Activated CD8-positive, alpha-beta memory T cell treated with anti-CD3 and anti-CD28 coated beads, Interleukin-2, amount 10 ng/mL, durations not matched to agents 7 days and 5 days (primary cell): Measurements from ENCODE around the gene NPTXR. TPM values are rescaled to one million over a fixed set of nuclear protein-coding genes. Genes with fewer than 3 reads are reported as not detected.

Source experiments
- ATAC-seq: fragments of 150-1000 bp; cut with Tn5 transposase; one replicate; pipeline ENCODE4 v1.10.0; 2021; ENCODE audit warnings: moderate library complexity
- CTCF ChIA-PET: fragments of 350-600 bp; sonication (Branson Sonifier 250); formaldehyde crosslinking; loops from one replicate; lab custom pipeline; 2021; ENCODE audit warnings: antibody characterized with exemption; lab: Charles Lee
- DNase-seq: peaks from one replicate; pipeline ENCODE4 v3.0.0-alpha.2; 2020
- H3K27ac Mint-ChIP-seq: one replicate; pipeline ENCODE4 v1.8.0; 2021; ENCODE audit warnings: mild to moderate bottlenecking, mixed read lengths
- H3K27me3 Mint-ChIP-seq: one replicate; pipeline ENCODE4 v1.8.0; 2021; ENCODE audit warnings: mixed read lengths
- H3K36me3 Mint-ChIP-seq: one replicate; pipeline ENCODE4 v1.8.0; 2021; ENCODE audit warnings: mild to moderate bottlenecking, mixed read lengths
- H3K4me1 Mint-ChIP-seq: one replicate; pipeline ENCODE4 v1.8.0; 2021; ENCODE audit warnings: mixed read lengths
- H3K4me3 Mint-ChIP-seq: one replicate; pipeline ENCODE4 v1.8.0; 2021; ENCODE audit warnings: mild to moderate bottlenecking, moderate library complexity, mixed read lengths
- H3K9me3 Mint-ChIP-seq: one replicate; pipeline ENCODE4 v1.8.0; 2022; ENCODE audit warnings: low read depth, mixed read lengths
- total RNA-seq, 2 experiments: library from RNA; stranded (reverse); gene quantifications; one replicate each; pipeline ENCODE4 v1.2.3, GENCODE V29; 2021

The NPTXR gene
- total RNA-seq, 2 experiments from 2014 or later: 0.96 to 2.4 TPM

GRCh38 chr22:38830845-38831108 is 13.1 kb downstream of the NPTXR start:
- ATAC-seq (no peak), DNase-seq (no peak)
- no peaks in the 10 kb centered on the region for H3K36me3 Mint-ChIP-seq
- no peaks in the 10 kb centered on the region for H3K9me3 Mint-ChIP-seq
- H3K4me1 Mint-ChIP-seq: no peaks in the 10 kb centered on the region
- H3K27ac Mint-ChIP-seq: no peak overlapping the region
- H3K27me3 Mint-ChIP-seq: no peaks in the 10 kb centered on the region
- H3K4me3 Mint-ChIP-seq: no peak overlapping the region
- CTCF ChIA-PET: no interaction called here

GRCh38 chr22:38830026-38830844 is 13.6 kb downstream of the NPTXR start:
- Mint-ChIP-seq H3K9me3 (no peaks in the 10 kb centered on the region), H3K27ac (no peak overlapping the region), H3K4me1 (no peaks in the 10 kb centered on the region), H3K27me3 (no peaks in the 10 kb centered on the region), H3K4me3 (no peak overlapping the region), H3K36me3 (no peaks in the 10 kb centered on the region)
- no peak for ATAC-seq
- CTCF ChIA-PET: no interaction called here
- DNase-seq: no peak

GRCh38 chr22:38829485-38829884 is 14.3 kb downstream of the NPTXR start:
- H3K4me3 Mint-ChIP-seq: no peak overlapping the region
- ATAC-seq (no peak), DNase-seq (no peak)
- H3K27ac Mint-ChIP-seq: no peak overlapping the region
- no peaks in the 10 kb centered on the region for H3K27me3 Mint-ChIP-seq
- no peaks in the 10 kb centered on the region for H3K36me3 Mint-ChIP-seq
- no peaks in the 10 kb centered on the region for H3K9me3 Mint-ChIP-seq
- CTCF ChIA-PET: no interaction called here
- no peaks in the 10 kb centered on the region for H3K4me1 Mint-ChIP-seq

GRCh38 chr22:38828616-38829205 is 15.1 kb downstream of the NPTXR start:
- CTCF ChIA-PET: interaction anchor here (1.3 kb wide), 1 partner anchor 59 kb away, joined by 3 read pairs; no protein-coding TSS in a partner anchor
- Mint-ChIP-seq H3K27me3 (no peaks in the 10 kb centered on the region), H3K36me3 (no peaks in the 10 kb centered on the region), H3K9me3 (no peaks in the 10 kb centered on the region), H3K4me1 (no peaks in the 10 kb centered on the region), H3K4me3 (no peak overlapping the region), H3K27ac (no peak overlapping the region)
- ATAC-seq: no peak
- DNase-seq: no peak

GRCh38 chr22:38828191-38828590 is 15.6 kb downstream of the NPTXR start:
- ATAC-seq (no peak), DNase-seq (no peak)
- Mint-ChIP-seq H3K4me1 (no peaks in the 10 kb centered on the region), H3K36me3 (no peaks in the 10 kb centered on the region), H3K27me3 (no peaks in the 10 kb centered on the region), H3K9me3 (no peaks in the 10 kb centered on the region), H3K4me3 (no peak overlapping the region), H3K27ac (no peak overlapping the region)
- CTCF ChIA-PET: interaction anchor here (1.3 kb wide), 1 partner anchor 59 kb away, joined by 3 read pairs; no protein-coding TSS in a partner anchor

- Mint-ChIP-seq H3K4me1 (no peaks in the 10 kb centered on the region), H3K4me3 (no peak overlapping the region), H3K9me3 (no peaks in the 10 kb centered on the region), H3K27me3 (no peaks in the 10 kb centered on the region), H3K36me3 (no peaks in the 10 kb centered on the region), H3K27ac (no peak overlapping the region)
- ATAC-seq: no peak
- DNase-seq: no peak
- CTCF ChIA-PET: interaction anchor here (1.3 kb wide), 1 partner anchor 58 kb away, joined by 3 read pairs; no protein-coding TSS in a partner anchor
Measured at GRCh38 chr22:38827510-38827909, 16.3 kb downstream of the NPTXR start.

GRCh38 chr22:38826801-38827200 is 17.0 kb downstream of the NPTXR start:
- Mint-ChIP-seq H3K27me3 (no peaks in the 10 kb centered on the region), H3K4me1 (no peaks in the 10 kb centered on the region), H3K36me3 (no peaks in the 10 kb centered on the region), H3K4me3 (no peak overlapping the region), H3K9me3 (no peaks in the 10 kb centered on the region), H3K27ac (no peak overlapping the region)
- ATAC-seq (no peak), DNase-seq (no peak)
- CTCF ChIA-PET: no interaction called here

- ATAC-seq (no peak), DNase-seq (no peak)
- H3K9me3 Mint-ChIP-seq: no peaks in the 10 kb centered on the region
- H3K27me3 Mint-ChIP-seq: no peaks in the 10 kb centered on the region
- H3K4me3 Mint-ChIP-seq: no peak overlapping the region
- no peaks in the 10 kb centered on the region for H3K36me3 Mint-ChIP-seq
- H3K4me1 Mint-ChIP-seq: no peaks in the 10 kb centered on the region
- CTCF ChIA-PET: no interaction called here
- H3K27ac Mint-ChIP-seq: no peak overlapping the region
Measured at GRCh38 chr22:38826386-38826785, 17.4 kb downstream of the NPTXR start.

- Mint-ChIP-seq H3K9me3 (no peaks in the 10 kb centered on the region), H3K36me3 (no peaks in the 10 kb centered on the region), H3K27ac (no peak overlapping the region), H3K27me3 (no peaks in the 10 kb centered on the region), H3K4me1 (no peaks in the 10 kb centered on the region), H3K4me3 (no peak overlapping the region)
- CTCF ChIA-PET: no interaction called here
- ATAC-seq (peak; percentile 87), DNase-seq (peak; percentile 71)
Measured at GRCh38 chr22:38824585-38824984, 19.2 kb downstream of the NPTXR start.

GRCh38 chr22:38823637-38824036 is 20.2 kb downstream of the NPTXR start:
- DNase-seq: no peak
- Mint-ChIP-seq H3K27ac (no peak overlapping the region), H3K4me3 (no peak overlapping the region), H3K4me1 (no peaks in the 10 kb centered on the region), H3K9me3 (no peaks in the 10 kb centered on the region), H3K27me3 (no peaks in the 10 kb centered on the region), H3K36me3 (no peaks in the 10 kb centered on the region)
- no peak for ATAC-seq
- CTCF ChIA-PET: interaction anchor here (0.6 kb wide), 1 partner anchor 19 kb away, joined by 4 read pairs; no protein-coding TSS in a partner anchor

- DNase-seq: no peak
- Mint-ChIP-seq H3K9me3 (no peaks in the 10 kb centered on the region), H3K4me1 (no peaks in the 10 kb centered on the region), H3K27me3 (no peaks in the 10 kb centered on the region), H3K4me3 (no peak overlapping the region), H3K27ac (no peak overlapping the region), H3K36me3 (no peaks in the 10 kb centered on the region)
- ATAC-seq: no peak
- CTCF ChIA-PET: no interaction called here
Measured at GRCh38 chr22:38823076-38823475, 20.8 kb downstream of the NPTXR start.

GRCh38 chr22:38820020-38820419 is 23.8 kb downstream of the NPTXR start:
- Mint-ChIP-seq H3K27ac (no peak overlapping the region), H3K27me3 (no peaks in the 10 kb centered on the region), H3K36me3 (no peaks in the 10 kb centered on the region), H3K4me1 (no peaks in the 10 kb centered on the region), H3K9me3 (no peaks in the 10 kb centered on the region), H3K4me3 (no peak overlapping the region)
- ATAC-seq: no peak
- DNase-seq: no peak
- CTCF ChIA-PET: no interaction called here

- Mint-ChIP-seq H3K4me1 (no peaks in the 10 kb centered on the region), H3K27me3 (no peaks in the 10 kb centered on the region), H3K4me3 (no peak overlapping the region), H3K27ac (no peak overlapping the region), H3K9me3 (no peaks in the 10 kb centered on the region), H3K36me3 (no peaks in the 10 kb centered on the region)
- no peak for ATAC-seq
- DNase-seq: no peak
- CTCF ChIA-PET: no interaction called here
Measured at GRCh38 chr22:38819387-38819940, 24.4 kb downstream of the NPTXR start.

GRCh38 chr22:38817196-38817595 is 26.6 kb downstream of the NPTXR start:
- Mint-ChIP-seq H3K27me3 (no peaks in the 10 kb centered on the region), H3K4me1 (no peaks in the 10 kb centered on the region), H3K4me3 (no peak overlapping the region), H3K9me3 (no peaks in the 10 kb centered on the region), H3K36me3 (no peaks in the 10 kb centered on the region), H3K27ac (no peak overlapping the region)
- CTCF ChIA-PET: no interaction called here
- ATAC-seq (no peak), DNase-seq (no peak)
